KMS-11 (cell line): ENCODE results near the gene CCDC3.

Experiments used
- H2AFZ ChIP-seq: fragments of 200-600 bp; sonication (generic); 2 replicates; pipeline ENCODE4 v1.6.1; 2016; ENCODE audit warnings: antibody characterized with exemption, mixed run types, low read depth
- H3K27ac ChIP-seq: fragments of 200-600 bp; sonication (generic); 2 replicates; pipeline ENCODE4 v1.6.1; 2016; ENCODE audit warnings: mild to moderate bottlenecking, mixed run types
- H3K27me3 ChIP-seq: fragments of 200-600 bp; sonication (generic); 2 replicates; pipeline ENCODE4 v1.6.1; 2017; ENCODE audit warnings: mild to moderate bottlenecking, low read depth, mixed run types, moderate library complexity; ENCODE audit not compliant: insufficient read depth
- H3K36me3 ChIP-seq: fragments of 200-600 bp; sonication (generic); 2 replicates; pipeline ENCODE4 v1.6.1; 2017; ENCODE audit warnings: mild to moderate bottlenecking, mixed run types; ENCODE audit not compliant: insufficient read depth
- H3K4me1 ChIP-seq: fragments of 200-600 bp; sonication (generic); 2 replicates; pipeline ENCODE4 v1.6.1; 2016; ENCODE audit warnings: mild to moderate bottlenecking, low read depth, mixed run types; ENCODE audit not compliant: poor library complexity, severe bottlenecking
- H3K4me2 ChIP-seq: fragments of 200-600 bp; sonication (generic); 2 replicates; pipeline ENCODE4 v1.7.0; 2016; ENCODE audit warnings: mild to moderate bottlenecking, mixed run types
- H3K4me3 ChIP-seq: fragments of 200-600 bp; sonication (generic); IDR thresholded peaks from 2 replicates; pipeline ENCODE4 v1.6.1; 2017; ENCODE audit warnings: low read depth, low read length, mixed read lengths; ENCODE audit not compliant: insufficient read depth
- H3K79me2 ChIP-seq: fragments of 200-600 bp; sonication (generic); 2 replicates; pipeline ENCODE4 v1.6.1; 2016; ENCODE audit warnings: low read depth, mixed run types; ENCODE audit not compliant: insufficient read depth
- H3K9ac ChIP-seq: fragments of 200-600 bp; sonication (generic); 2 replicates; pipeline ENCODE4 v1.6.1; 2016; ENCODE audit warnings: mild to moderate bottlenecking, mixed run types
- H4K20me1 ChIP-seq: fragments of 200-600 bp; sonication (generic); 2 replicates; pipeline ENCODE4 v1.6.1; 2016; ENCODE audit warnings: mild to moderate bottlenecking, mixed run types; ENCODE audit not compliant: insufficient read depth
- TF ChIP-seq, protein P1 (sequence below): fragments of 200-600 bp; sonication (generic); conservative IDR thresholded peaks from 2 replicates; pipeline ENCODE4 v1.6.1; 2017; ENCODE audit warnings: low read depth, mild to moderate bottlenecking, antibody characterized with exemption, low read length, moderate library complexity, mixed read lengths

Gene CCDC3

DNA sequence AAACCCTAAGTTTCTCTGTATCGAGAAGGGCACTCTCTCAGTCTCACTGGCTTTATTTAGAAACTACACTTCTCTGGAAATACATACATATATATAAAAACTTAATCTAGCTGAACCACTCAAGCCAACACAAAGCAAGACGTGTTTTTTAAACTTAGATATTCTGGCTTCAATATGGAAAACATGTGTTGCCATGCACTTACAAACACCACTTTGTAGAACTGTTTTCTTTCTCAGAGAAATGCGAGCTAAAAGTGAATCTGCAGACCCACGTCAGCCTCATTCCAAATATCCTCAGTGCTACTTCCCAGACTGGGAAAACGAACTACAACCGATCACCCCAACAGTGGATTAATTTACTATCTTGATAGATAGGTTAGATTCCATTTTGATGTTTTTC lies 1.7 kb downstream of the CCDC3 start:
- Histone ChIP-seq H3K27me3 (no peaks in the 10 kb centered on the region), H3K36me3 (no peaks in the 10 kb centered on the region), H3K4me2 (no peak overlapping the region), H3K27ac (no peak overlapping the region), H3K9ac (no peak overlapping the region), H4K20me1 (no peaks in the 10 kb centered on the region), H3K4me3 (no peak overlapping the region), H2AFZ (no peak overlapping the region), H3K4me1 (no peaks in the 10 kb centered on the region), H3K79me2 (no peaks in the 10 kb centered on the region)
- TF ChIP-seq, protein P1, sequence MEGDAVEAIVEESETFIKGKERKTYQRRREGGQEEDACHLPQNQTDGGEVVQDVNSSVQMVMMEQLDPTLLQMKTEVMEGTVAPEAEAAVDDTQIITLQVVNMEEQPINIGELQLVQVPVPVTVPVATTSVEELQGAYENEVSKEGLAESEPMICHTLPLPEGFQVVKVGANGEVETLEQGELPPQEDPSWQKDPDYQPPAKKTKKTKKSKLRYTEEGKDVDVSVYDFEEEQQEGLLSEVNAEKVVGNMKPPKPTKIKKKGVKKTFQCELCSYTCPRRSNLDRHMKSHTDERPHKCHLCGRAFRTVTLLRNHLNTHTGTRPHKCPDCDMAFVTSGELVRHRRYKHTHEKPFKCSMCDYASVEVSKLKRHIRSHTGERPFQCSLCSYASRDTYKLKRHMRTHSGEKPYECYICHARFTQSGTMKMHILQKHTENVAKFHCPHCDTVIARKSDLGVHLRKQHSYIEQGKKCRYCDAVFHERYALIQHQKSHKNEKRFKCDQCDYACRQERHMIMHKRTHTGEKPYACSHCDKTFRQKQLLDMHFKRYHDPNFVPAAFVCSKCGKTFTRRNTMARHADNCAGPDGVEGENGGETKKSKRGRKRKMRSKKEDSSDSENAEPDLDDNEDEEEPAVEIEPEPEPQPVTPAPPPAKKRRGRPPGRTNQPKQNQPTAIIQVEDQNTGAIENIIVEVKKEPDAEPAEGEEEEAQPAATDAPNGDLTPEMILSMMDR: no peak

DNA sequence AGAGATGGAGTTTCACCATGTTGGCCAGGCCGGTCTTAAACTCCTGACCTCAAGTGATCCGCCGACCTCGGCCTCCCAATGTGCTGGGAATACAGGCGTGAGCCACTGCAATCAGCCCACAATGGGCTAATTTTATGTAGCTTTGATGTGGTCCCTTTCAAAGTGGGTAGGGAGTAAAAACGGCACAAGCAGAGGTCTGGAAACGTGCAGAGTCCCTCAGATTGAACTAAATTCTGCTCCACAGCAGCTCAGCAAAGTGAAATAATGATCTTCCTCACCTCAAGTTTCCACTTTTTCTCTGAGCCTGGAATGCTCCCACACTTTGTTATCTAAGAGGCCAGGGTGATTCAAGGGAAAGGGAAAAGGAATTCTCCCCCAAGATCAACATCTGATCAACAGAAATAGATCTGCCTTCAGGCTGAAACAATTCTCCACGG lies 6.1 kb downstream of the CCDC3 start:
- H3K36me3 ChIP-seq: no peaks in the 10 kb centered on the region
- TF ChIP-seq, protein P1: no peak
- no peaks in the 10 kb centered on the region for H3K4me1 ChIP-seq
- H3K79me2 ChIP-seq: no peaks in the 10 kb centered on the region
- no peak overlapping the region for H2AFZ ChIP-seq
- no peaks in the 10 kb centered on the region for H4K20me1 ChIP-seq
- no peak overlapping the region for H3K27ac ChIP-seq
- no peak overlapping the region for H3K4me2 ChIP-seq
- H3K9ac ChIP-seq: no peak overlapping the region
- no peaks in the 10 kb centered on the region for H3K27me3 ChIP-seq
- no peak overlapping the region for H3K4me3 ChIP-seq

DNA sequence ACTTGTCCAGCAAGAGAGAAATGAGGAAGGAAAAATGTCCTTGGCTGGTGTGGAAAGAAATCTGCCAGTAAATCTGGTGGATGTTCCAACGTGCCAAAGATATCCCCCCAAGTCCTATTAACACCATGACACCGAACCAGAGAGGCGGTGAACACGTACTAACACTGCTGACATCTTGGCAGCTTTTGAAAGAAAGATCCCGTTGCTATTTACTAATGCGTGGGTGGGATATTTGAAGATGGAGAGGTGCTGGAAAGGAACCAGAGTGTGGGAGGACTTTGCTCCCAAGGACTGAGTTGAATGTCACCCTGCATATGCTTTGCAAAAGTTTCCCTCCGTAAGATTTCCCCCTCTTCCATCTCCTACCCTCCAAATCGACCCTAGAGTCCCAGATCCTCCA lies 7.9 kb downstream of the CCDC3 start:
- H4K20me1 ChIP-seq: no peaks in the 10 kb centered on the region
- no peaks in the 10 kb centered on the region for H3K36me3 ChIP-seq
- no peaks in the 10 kb centered on the region for H3K27me3 ChIP-seq
- no peak overlapping the region for H3K9ac ChIP-seq
- TF ChIP-seq, protein P1: no peak
- no peak overlapping the region for H3K27ac ChIP-seq
- no peaks in the 10 kb centered on the region for H3K4me1 ChIP-seq
- H2AFZ ChIP-seq: no peak overlapping the region
- H3K4me3 ChIP-seq: no peak overlapping the region
- no peaks in the 10 kb centered on the region for H3K79me2 ChIP-seq
- no peak overlapping the region for H3K4me2 ChIP-seq

DNA sequence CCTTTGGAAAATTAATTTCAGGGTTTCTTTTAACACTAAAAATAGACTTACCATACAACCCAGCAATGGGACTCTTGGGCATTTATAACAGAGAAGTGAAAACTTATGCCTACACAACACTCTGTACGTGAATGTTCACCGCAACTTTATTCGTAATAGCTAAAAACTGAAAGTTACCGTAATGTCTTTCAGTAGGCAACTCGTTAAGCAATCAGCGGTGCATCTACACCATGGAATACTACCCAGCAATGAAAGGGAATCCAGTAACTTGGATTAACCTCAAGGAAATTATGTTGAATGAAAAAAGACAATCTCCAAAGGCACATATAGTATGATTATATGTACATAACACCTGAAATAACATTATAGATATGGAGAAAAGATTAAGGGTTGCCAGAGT lies 16.2 kb downstream of the CCDC3 start:
- no peaks in the 10 kb centered on the region for H4K20me1 ChIP-seq
- no peaks in the 10 kb centered on the region for H3K79me2 ChIP-seq
- no peaks in the 10 kb centered on the region for H3K27me3 ChIP-seq
- no peaks in the 10 kb centered on the region for H3K36me3 ChIP-seq
- TF ChIP-seq, protein P1: no peak
- H3K27ac ChIP-seq: no peak overlapping the region
- H3K4me2 ChIP-seq: no peak overlapping the region
- no peak overlapping the region for H2AFZ ChIP-seq
- no peaks in the 10 kb centered on the region for H3K4me1 ChIP-seq
- no peak overlapping the region for H3K9ac ChIP-seq
- H3K4me3 ChIP-seq: no peak overlapping the region
